ENCODE measurements around the gene FSCN2.

Gene FSCN2

DNA sequence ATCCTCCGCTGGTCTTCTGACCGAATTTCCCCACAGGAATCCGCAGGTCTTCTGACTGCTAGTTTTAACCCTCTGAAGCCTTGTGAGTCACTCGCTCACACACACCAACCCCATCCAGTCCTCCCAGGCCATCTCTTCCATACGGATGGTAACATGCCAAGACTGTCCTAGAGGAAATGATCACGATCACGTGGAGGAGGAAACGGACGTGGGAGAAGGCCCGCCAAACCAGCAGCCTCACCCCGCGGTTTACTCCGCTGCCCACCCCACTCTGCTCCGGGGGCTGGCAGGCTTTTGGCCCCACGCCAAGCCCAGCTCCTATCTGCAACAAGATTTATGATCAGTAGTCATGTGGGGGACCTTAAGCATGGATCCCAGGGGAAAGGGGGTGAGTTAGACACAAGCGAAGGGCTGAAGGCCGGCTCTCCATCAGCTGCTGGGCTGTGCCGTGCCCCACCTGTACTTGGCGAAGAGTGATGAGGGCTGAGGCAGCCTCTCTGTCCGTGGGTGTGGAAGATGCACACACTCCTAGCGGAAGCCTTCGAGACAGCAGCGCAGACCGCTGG is 25.5 kb downstream of the FSCN2 start:
- CTCF ChIA-PET = interaction anchor here (1.2 to 2.8 kb wide), 3 partner anchors 10 to 47 kb away, joined by 3 to 12 read pairs (median 3); no protein-coding TSS in a partner anchor
- POLR2A ChIA-PET = no interaction called here
- DNase-seq (ENCODE audit: extremely low spot score) = no peak
- TF ChIP-seq, protein P1, sequence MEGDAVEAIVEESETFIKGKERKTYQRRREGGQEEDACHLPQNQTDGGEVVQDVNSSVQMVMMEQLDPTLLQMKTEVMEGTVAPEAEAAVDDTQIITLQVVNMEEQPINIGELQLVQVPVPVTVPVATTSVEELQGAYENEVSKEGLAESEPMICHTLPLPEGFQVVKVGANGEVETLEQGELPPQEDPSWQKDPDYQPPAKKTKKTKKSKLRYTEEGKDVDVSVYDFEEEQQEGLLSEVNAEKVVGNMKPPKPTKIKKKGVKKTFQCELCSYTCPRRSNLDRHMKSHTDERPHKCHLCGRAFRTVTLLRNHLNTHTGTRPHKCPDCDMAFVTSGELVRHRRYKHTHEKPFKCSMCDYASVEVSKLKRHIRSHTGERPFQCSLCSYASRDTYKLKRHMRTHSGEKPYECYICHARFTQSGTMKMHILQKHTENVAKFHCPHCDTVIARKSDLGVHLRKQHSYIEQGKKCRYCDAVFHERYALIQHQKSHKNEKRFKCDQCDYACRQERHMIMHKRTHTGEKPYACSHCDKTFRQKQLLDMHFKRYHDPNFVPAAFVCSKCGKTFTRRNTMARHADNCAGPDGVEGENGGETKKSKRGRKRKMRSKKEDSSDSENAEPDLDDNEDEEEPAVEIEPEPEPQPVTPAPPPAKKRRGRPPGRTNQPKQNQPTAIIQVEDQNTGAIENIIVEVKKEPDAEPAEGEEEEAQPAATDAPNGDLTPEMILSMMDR (IDR thresholded peaks at IDR 0.05; ENCODE audit: control extremely low read depth, extremely low read depth, low read depth, missing control alignments) = no peak

DNA sequence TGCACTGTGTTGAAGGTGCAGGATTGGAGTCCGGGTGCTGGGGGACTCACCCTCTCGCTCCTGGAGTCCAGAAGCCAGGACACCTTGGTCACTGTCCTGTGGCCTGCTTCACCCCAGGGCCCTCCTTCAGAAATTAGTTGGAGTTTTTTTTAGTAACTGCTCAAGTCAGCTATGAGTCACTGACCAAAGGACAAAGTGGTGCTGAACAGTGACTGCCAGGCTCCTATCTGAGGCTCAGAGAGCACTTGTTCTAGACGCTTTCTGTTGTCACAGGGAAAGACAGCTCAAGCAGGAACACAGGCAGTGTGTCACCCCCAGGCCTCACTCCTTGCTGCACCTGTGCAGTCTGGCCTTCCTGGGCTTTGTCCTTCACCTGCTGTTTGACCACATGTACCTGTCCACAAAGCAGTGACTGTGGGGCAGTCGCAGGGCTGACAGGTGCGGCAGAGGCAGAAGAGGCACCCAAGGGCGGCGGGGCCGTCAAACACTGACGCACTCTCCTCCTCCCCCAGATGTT is 28.1 kb downstream of the FSCN2 start:
- TF ChIP-seq, protein P1 (IDR thresholded peaks at IDR 0.05; ENCODE audit: control extremely low read depth, extremely low read depth, low read depth, missing control alignments) = no peak
- ChIA-PET POLR2A (no interaction called here), CTCF (interaction anchor here (2.8 kb wide), 1 partner anchor 45 kb away, joined by 12 read pairs; no protein-coding TSS in a partner anchor)
- no peak for DNase-seq (ENCODE audit: extremely low spot score)

DNA sequence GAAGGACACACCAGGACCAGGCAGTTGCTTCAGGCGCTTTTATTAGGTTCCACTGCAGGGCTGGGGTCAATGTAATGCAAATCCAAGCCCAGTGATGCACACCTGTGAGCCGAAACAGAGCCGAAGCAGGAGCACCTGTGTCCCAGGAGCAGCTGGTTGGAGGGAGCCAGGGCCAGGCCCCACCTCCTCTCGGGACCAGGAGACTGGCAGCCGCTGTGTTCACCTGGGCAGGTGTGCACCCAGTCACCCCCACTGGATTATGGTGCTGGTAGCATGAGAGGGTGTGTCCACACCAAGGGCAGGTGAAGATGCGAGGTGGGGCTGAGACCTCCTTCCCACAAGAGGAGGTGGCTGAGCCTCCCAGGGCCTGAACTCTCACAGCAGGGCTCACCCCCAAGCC is 28.7 kb downstream of the FSCN2 start:
- ChIA-PET CTCF (interaction anchor here (0.7 kb wide), 1 partner anchor 14 kb away, joined by 5 read pairs; no protein-coding TSS in a partner anchor), POLR2A (no interaction called here)
- TF ChIP-seq, protein P1 (IDR thresholded peaks at IDR 0.05; ENCODE audit: control extremely low read depth, extremely low read depth, low read depth, missing control alignments) = no peak
- no peak for DNase-seq (ENCODE audit: extremely low spot score)

DNA sequence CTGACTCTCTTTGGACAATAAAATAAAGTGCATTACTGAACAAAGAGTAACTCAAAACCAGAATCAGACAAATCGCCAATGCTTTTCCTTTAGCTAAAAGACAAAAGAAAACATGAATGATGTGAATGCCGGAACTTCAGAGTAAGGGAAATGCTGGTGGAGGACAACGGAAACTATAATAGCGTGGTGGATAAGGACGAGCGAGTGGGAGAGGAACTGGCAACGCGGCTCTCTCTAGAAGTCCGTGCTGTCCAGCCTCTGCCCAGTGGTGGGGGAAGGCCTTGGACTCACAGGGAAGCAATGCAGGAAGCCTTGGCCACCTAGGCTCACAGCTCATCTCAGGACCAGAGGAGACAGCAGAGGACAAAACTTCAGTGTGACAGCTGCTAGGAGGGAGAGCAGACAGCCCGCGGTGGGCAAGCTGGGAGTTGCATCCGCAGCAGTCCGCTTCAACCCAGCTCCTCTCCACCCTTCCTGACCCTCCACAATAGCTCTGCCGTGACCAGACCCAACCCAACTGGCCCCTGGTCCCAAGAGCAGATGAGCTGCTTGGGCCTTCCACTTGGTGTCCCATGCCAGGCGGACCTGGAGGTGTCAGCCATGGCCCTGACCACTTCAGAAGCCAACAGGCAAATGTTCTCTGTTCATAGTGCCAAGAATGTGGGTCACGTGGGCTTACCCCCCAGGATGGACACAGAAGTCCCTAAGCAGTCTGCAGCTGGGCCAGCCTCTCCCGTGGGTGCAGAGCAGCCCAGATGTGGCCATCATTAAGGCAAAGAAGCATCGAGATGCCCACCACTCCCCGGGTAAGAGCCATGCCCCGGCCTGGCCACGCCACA is 29.3 kb downstream of the FSCN2 start:
- TF ChIP-seq, protein P1 (IDR thresholded peaks at IDR 0.05; ENCODE audit: control extremely low read depth, extremely low read depth, low read depth, missing control alignments) = no peak
- DNase-seq (ENCODE audit: extremely low spot score) = no peak
- ChIA-PET CTCF (interaction anchor here (0.7 kb wide), 1 partner anchor 14 kb away, joined by 5 read pairs; no protein-coding TSS in a partner anchor), POLR2A (no interaction called here)

DNA sequence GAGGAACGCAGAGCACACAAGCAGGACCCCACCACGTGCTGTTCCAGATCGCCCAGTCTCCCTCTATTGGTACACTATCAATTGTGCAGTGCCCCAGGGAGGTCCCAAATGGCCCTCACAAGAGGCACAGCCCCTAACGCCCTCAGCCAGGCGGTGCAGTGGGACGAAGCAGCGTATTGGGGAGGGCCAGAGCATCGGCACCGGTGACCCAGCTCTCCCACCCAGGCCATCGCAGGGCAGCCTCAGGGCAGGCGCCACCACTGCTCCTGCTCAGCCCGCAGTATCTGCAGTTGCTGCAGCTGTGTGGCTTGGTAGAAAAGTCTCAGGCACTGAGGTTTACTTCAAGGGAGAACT is 29.9 kb downstream of the FSCN2 start:
- ChIA-PET POLR2A (no interaction called here), CTCF (no interaction called here)
- DNase-seq (ENCODE audit: extremely low spot score) = no peak
- TF ChIP-seq, protein P1 (IDR thresholded peaks at IDR 0.05; ENCODE audit: control extremely low read depth, extremely low read depth, low read depth, missing control alignments) = no peak

DNA sequence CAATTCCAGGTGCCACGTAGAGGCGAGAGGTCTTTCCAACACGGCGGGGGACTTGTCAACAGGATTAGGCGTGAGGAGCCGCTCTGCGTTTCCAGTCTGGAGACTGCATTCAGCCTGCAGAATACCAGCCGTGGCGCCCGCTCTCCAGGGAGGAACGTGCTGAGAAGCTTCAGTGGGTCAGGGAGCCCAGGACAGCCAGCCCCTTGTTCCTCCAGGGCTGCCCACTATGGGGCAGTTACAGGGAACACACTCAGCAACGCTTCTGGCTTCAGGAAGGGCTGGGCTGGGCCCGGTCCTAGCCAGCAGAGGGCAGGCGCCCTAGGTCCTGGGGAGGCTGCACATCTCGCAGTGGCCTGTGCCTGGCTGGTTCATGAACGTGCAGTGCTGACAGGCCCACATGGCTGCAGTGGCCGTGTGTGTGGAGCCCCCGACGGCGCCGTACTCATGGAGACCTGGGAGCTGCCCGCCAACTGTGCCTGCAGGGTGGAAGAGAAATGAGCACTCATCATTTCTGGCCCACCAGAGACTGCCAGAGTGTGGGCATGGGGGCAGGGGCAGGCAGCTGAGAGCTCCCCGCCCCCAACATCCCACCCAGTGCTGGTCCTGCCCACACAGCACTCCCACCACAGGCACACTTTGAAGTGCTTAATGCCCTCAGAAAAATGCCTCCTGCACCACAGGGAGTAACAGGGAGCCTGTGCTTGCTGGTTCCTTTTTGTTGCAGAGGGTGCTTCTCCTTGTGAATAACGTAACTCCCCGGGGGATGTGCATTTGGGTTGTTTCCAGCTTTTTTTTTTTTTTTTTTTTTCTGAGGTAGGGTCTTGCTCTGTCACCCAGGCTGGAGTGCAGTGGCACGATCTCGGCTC is 31.0 kb downstream of the FSCN2 start:
- no peak for DNase-seq (ENCODE audit: extremely low spot score)
- CTCF ChIA-PET = no interaction called here
- POLR2A ChIA-PET = no interaction called here
- TF ChIP-seq, protein P1 (IDR thresholded peaks at IDR 0.05; ENCODE audit: control extremely low read depth, extremely low read depth, low read depth, missing control alignments) = no peak

All from GM10248 (cell line).